IPS-NIHi11 (cell line): ENCODE results near the gene GLO1.

Experiments used
- DNase-seq: peaks from one replicate; pipeline ENCODE4 v3.0.0; 2012; ENCODE audit warnings: mixed read lengths, low spot score

The GLO1 gene

DNA sequence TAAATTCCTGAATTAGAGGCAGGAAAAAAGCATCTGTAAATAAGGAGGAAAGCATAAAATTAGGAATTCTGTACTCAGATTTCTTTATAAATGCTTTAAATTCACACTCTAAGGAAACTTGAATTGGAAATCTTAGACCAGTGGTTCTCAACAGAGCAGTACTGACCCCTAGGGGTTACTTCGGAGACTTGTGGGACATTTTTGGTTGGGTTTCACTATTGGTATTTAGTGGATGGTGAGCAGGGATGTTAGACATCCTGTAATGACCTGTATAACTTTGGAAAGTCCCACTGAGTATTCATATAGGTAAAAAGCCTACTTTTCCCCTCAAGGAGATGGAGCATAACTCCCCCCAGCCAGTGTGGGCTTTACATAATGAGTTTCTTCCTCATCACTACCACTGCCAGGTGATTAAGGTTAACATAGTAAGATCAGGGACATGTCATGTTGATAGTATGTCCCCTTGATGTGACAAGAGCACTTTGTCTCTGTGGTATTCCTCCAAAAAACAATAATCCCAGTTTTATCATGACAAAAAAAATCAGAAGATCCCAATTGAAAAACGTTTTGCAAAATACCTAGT lies 31.0 kb downstream of the GLO1 start:
- peak; percentile 65 for DNase-seq

DNA sequence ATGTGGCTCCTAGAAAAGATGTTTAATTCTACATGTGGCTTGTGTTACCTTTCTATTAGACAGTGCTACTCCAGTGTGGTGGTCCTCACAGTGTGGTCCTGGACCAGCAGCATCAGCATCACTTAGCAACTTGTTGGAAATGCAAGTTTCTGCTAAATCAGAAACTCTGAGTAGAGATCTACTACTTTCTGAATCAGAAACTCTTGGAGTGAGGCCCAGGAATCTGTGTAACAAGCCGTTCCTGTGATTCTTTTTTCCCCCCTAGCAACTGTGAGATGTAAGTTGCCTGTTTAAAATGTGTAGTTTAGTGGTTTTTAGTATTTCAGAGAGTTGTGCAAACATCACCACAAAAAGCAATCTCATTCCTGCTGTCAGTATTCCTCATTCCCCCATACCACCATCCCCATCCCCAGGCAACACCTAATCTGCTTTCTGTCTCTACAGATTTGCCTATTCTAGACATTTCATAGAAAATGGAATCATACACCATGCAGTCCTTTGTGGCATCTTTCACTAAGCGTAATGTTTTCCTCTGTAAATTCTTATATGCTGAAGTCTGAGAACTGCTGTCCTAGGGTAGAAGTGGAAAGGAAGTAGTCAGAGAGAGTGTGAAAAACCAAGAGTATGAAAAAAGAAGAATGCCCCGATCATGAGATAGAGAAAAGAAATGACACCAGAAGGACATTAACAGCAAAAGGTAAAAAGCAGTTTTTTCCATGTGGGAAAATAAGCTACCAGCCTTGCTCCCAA lies 44.4 kb downstream of the GLO1 start:
- no peak for DNase-seq

DNA sequence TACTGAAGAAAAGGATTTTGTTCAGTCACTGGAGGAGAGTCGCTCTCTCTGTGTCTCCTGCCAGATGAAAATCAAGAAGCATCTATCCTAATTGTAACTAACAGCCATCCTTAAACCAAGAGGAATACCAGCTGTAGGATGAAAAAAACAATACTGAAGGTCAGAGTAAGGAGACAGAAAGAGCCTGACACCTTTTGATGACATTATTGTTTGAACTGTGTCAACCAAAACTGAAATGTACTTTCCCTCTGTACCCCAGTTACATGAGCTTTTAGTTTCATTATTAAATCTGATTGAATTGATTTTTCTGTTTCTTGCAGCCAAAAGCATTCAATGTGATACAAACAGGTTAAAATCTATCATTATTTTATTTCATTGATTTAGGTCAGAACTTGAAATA lies 46.0 kb downstream of the GLO1 start:
- no peak for DNase-seq

DNA sequence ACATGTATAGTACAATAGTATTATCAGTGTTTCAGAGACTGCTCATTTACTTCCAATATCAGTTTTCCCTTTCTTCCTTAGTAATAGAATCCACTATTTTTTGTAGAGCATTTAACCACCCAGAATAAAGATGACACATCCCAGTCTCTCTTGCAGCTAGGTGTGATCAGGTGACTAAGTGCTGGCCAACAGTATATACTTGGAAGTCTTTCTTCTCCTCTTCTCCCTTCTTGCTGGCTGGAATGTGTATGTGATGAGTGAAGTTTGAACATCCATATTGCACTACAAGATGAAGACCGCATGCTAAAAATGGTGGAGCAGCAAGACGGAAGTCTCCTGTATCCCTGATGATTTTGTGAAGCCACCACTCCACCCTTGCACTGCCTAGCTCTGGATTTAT lies 48.7 kb downstream of the GLO1 start:
- no peak for DNase-seq

DNA sequence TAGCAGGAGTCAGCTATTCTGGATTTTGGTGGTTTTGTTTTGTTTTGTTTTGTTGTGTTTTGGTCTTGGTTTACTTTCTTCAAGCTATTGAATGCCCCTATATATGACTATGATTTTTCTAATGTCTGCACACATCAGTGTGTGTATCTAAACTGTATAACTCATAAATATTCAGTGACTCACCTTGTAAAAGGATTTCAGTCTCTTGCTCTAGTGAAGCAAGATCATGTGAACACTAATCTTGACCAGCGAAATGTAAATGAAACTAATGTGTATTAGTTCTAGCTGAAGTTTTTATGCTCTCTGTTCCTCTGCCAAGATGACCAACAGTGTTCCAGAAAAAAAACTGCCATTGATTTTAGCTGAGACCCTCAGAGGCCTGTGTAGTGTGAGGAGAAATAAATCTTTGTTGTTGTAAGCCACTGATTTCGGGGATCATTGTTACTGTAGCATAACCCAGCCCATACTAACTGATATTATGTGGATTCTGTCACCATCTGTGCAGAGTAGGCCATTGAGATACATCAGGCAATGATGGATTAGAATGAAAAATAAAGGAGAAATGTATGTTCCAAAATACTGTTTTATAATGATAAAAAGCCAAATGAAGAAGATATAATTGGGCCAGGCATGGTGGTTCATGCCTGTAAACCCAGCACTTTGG lies 51.7 kb downstream of the GLO1 start:
- DNase-seq: no peak

DNA sequence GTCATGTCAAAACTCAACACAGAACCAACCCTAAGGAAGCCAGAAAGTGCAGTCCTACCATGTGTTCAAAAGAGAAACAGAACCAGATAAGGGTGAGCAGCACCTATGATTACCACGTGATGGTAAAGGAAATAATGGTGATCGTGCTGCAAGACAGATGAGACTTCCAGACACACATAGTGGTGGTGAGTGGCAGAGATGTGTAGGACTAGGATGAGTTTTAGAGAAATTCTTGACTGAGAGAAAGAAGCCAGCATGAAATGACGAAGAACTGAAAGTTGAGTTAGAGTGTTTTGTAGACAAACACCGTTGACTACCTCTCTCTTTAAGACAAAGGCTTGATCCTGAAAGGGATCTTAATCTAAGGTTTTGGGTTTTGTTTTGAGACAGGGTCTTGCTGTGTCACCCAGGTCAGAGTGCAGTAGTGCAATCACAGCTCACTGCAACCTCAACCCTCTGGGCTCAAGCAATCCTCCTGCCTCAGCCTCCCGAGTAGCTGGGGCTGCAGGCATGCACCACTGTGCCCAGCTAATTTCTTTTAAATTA lies 52.7 kb downstream of the GLO1 start:
- DNase-seq: no peak

DNA sequence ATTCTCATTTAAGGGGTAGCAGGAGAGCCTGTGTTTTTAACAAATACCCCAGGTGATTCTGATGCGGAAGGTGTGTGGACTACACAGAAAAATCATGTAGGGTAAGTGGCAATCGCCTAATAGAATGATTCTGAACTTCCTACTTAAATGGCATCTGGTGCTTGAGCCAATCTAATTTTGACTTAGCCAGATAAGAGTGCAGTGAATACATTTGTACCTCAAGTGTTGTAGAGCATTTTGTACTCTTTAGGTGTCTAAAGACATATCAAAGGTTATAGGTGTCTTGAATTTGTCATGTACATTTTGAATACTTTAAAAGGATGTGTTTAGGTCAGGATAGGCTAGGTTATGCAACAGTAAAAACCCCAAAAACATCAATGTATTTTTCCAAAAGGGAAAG lies 53.2 kb downstream of the GLO1 start:
- no peak for DNase-seq

DNA sequence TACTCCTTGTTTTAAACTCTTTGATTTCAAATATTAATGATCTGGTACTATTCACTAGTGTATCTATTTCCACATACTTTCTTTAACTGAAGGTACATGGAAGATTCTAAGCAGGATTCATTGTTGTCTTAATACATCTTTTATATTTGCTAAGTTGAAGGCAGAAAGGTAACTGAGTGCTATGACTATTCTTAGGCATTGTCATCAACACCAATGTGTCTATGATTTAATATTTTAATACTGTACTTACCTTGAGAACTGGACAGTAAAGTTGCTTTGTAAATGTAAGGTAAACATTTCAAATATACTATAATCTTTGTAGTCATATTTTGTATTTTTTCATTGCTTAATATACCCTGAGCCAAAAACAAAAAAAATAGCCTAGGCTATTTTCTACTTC lies 54.3 kb downstream of the GLO1 start:
- no peak for DNase-seq

DNA sequence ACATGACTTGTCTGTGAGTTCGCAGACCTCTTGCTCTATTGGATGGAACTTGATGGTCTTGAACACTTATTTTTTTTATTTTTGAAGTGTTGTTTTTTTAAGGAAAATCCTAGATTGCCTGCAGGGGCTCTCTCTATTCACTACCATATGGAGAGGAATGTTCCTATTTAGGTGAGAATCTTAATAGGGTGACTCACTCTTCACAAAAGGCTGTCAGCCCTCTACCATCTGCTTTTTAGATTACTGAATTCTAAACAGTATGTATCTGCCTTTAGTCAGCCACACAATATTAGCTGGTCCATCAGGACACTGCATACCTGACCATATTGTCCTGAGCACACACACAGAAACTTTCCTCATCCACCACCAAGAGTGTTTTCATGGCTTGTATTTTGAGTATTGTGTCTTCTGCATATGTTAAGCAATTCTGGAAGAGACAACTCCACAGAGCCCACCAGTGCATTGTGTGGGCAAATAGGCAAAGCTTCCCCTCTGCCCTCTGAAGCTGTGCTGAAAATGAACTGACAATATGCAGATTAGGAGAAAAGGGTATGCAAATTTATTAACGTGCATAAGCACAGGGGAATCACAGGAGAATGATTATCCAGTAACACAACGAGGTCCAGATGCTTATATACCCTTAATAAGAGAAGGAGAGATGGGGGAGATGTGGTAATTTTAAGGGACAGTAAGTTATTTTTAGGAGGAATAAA lies 56.6 kb downstream of the GLO1 start:
- DNase-seq: no peak

DNA sequence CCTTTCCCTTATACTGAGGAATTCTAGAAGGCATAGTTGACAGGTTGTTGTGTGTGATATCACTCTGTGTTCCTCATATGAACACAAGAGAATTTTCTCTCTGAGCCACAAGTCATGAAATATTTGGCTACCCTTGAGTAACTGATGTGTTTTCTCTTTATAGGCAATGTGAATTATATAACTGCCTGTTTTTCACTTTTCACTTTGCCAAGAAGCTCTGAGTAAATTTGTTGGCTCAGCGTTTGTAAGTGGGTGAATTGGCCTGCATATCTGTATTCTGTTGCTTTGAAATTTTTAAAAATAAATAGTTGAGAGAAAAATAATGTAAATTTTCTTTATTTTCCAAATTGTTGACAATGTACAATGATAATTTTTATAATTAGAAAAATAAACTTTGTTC lies 58.0 kb downstream of the GLO1 start:
- DNase-seq: no peak

DNA sequence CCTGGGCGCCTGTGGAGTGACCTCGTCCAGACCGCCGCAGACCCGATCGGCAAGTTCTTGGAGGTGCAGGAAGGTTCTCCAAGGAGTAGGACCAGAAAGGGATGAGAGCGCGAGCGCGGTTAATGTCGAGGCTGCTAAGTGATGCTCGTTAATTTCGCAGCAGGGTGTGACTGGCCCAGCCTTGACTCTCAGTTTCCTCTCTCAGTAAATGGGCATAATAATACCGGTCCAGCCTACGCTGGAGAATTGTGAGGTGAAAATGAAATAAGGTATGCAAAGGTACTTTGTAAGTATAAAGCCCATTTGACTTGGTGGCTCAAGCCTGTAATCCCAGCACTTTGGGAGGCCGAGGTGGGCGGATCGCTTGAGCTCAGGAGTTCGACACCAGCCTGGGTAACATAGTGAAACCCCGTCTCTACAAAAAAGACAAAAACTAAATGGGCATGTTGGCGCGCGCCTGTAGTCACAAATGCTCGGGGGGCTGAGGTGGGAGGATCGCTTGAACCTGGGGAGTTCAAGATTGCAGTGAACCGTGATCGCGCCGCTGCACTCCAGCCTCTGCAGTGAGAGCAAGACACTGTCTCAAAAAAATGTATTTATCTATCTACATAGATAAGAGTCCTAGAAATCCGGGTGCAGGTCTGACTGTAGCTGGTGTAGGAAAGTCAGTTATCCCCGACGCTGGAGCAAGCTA lies 62.6 kb downstream of the GLO1 start:
- DNase-seq: no peak

DNA sequence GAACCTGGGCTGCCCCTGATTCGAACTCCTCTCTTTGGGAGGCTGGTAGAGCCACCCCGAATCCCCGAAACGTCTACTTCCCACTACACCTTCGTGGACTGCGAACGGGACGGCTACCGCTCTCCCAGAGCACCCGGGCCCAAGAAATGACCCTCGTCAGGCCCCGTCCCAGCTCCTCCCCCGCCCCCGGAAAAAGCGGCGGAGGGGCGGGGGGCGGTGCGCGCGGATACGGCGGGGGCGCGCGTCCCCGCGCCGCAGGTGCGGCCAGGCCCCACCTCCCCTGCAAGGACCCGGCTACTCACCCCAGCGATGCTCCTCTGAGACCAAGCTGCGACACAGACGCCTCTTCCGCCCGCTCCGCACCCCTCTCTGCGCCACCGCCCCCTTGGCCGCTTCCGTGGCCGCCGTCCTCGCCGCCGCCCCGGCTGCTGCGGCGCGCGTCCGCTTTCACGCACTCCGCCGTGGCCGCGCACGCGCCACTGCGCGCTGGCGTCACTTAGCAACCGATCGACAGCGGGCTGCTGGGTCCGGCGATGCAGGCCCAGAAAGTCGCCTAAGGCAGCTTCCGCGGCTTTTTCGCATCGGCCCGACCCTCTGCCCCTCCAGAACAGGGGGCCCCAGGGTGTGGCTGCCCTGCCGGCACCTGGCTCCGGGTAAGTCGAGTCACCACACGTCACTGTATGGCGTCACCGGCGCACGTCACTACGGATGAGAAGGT lies 63.3 kb downstream of the GLO1 start, which contains the start of gene BTBD9:
Gene BTBD9, minus strand, starts transcription at position 432 of the 718 bp plus-strand sequence.
- DNase-seq: peak; percentile 92

DNA sequence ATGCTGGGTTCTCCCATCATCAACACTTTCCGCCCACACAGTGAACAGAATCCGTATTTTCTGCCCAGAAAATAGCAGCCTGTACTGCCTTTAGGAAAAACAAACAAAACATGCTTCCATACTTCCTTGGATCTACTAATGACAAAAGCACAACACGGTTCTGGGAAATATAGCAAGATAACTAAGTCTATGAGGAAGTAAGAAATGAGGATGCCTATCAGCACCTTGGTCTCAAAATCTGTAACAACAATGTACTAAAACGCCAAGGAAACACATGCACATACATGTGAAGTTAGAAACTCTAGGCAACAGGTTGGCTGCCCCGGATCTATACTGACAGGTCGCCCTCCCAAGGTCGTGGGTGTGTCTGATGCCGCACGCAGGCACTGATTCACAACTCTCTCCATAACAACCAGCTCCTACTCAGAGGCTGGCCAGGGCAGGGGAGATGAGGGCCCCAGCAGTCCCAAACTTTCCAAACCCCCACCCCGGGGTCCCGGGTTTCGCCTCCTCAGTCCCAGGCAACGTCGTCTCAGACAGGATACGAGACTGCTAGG lies 63.9 kb downstream of the GLO1 start:
- peak; percentile 47 for DNase-seq

DNA sequence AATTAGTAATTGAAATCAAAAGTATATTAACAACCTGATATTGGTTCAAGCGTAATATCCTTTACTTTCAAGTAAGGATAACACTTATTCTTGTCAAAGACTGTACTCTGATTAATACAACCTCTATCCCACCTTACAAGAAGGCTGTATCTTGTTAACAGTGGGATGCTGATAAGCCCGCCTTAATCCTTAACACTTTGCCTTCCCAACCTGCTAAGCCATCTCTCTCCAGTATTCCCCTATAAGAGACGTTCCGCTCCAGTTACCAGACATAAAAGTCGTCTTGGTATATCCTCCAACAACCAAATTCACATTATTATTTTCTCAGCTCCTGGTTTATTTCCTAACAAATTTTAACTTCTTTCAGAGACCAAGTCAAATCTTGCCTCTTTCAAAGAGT lies 65.2 kb downstream of the GLO1 start:
- no peak for DNase-seq

DNA sequence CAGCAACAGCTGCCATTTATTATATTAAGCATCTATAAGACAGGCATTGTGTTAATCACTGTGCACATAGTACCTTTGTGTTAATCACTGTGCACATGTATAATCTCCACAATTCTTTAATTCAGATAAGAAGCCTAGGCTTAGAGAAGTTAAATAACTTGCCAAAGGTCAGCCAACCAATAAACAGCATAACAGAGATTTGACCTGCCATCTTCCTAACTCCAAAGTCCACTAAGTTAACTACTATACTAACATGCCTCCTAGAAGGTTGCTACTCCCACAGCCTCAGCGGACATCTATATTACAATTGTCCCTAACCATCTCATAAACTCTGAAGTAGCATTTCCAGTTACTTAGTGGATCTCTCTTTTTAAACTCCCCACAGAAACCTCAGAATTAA lies 66.9 kb downstream of the GLO1 start:
- DNase-seq: no peak

DNA sequence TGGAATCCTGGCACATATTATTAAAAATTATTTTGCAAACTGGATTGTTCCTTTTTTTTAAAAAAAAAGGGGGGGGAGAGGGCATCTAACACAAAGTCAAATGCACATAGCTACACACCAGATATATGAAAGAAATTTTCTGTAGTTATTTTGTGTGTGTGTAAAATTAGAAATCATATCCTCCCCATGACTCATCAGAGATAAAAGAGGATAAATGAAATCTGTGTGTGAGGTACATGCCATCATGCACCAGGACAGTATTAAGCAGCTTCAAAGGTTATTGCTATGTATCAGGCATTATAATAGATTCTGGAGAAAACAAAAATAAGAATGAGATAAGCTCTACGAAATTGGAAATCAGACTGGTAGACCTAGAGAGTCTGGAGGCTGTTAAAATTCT lies 68.4 kb downstream of the GLO1 start:
- DNase-seq: no peak

DNA sequence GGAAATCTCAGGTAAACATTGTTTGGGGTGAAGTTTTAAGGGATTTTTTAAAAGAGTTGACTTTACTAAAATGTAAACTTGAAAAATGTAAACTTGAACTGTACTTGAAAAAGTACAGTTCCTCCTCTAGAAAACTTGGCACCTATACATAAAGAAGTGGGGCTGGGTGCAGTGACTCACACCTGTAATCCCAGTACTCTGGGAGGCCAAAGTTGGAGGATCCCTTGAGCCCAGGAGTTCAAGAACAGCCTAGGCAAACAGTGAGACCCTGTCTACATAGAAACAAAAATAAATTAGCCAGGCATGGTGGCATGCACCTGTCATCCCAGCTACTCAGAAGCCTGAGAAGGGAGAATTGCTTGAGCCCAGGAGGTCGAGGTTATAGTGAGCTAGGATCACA lies 70.5 kb downstream of the GLO1 start:
- DNase-seq: no peak

DNA sequence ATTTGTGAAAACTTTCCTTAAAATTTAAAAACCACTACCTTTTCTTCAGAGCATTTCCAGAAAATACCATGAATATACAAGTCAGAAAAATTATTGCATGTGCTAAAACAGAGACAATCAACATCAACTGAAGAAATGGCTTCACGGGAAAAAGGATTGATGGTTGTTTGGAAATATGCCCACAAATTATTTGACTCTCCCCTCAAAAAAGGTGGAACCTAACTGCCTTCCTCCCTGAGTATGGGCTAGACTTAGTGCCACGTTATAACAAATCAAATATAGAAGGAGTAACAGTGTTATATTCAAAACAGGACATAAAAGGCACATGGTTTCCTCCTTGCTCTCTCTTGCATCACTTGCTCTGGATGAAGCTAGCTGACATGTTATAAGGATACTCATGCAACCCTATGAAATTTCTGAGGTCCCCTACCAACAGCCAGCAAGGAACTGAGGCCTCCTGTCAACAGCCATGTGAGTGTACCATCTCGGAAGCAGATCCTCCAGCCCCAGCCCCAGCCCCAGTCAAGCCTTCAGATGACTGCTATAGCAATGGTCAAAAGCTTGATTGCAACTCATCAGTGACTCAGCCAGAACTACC lies 71.7 kb downstream of the GLO1 start:
- no peak for DNase-seq
